Measurements from ENCODE around the gene PAMR1.
"Not testable (repeated sequence)": the region's sequence is repeated elsewhere in the genome, so short reads cannot be mapped to it uniquely, and the experiment has no call there.

PAMR1 gene

DNA sequence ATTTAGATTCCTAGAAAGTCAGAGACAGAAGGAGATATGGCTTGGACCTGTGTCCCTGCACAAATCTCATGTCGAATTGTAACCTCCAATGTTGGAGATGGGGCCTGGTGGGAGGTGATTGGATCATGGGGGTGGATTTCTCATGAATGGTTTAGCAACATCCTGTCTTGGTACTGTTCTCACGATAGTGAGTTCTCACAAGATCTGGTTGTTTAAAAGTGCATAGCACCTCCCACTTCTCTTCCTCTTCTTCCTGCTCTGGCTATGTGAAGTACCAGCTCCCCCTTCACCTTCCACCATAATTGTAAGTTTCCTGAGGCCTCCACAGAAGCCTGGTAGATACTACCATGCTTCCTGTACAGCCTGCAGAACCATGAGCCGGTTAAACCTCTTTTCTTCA lies 27.6 kb upstream of the PAMR1 start:
- TF ChIP-seq CTCF (IDR thresholded peaks at IDR 0.05; ENCODE audit: extremely low read depth, insufficient read depth, missing control alignments), result no peak
- in situ Hi-C loops (cut with MboI; ENCODE audit: low pct_unique_long_range_greater_than_20kb, low sequenced_read_pairs, unreplicated experiment), result no loop called here
- DNase-seq (ENCODE audit: low spot score), result no peak

DNA sequence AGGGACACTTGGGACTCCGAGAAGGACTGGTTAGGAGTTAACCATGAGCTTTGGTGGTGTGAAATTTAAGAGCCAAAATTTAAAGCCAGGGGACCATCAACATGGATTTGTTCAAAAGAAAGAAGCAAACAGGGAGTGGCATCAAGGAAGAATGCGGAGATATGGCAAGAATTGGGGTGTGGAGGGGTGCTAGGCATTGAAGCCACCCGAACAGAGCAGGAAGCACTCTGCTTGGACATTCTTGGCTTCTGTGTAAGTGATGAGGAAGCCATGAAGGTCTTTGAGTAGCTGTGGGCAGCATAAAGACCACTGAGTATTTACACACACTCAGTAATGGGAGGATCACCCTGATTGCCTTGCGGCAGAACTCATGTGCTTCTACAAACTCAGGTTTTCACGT lies 27.2 kb upstream of the PAMR1 start:
- DNase-seq (ENCODE audit: low spot score), result no peak
- in situ Hi-C loops (cut with MboI; ENCODE audit: low pct_unique_long_range_greater_than_20kb, low sequenced_read_pairs, unreplicated experiment), result no loop called here
- TF ChIP-seq CTCF (IDR thresholded peaks at IDR 0.05; ENCODE audit: extremely low read depth, insufficient read depth, missing control alignments), result no peak

- in situ Hi-C loops (cut with MboI; ENCODE audit: low pct_unique_long_range_greater_than_20kb, low sequenced_read_pairs, unreplicated experiment), result no loop called here
- no peak for TF ChIP-seq CTCF (IDR thresholded peaks at IDR 0.05; ENCODE audit: extremely low read depth, insufficient read depth, missing control alignments)
- no peak for DNase-seq (ENCODE audit: low spot score)
These were observed 25.1 kb upstream of the PAMR1 start for GRCh38 chr11:35550374-35551036.

DNA sequence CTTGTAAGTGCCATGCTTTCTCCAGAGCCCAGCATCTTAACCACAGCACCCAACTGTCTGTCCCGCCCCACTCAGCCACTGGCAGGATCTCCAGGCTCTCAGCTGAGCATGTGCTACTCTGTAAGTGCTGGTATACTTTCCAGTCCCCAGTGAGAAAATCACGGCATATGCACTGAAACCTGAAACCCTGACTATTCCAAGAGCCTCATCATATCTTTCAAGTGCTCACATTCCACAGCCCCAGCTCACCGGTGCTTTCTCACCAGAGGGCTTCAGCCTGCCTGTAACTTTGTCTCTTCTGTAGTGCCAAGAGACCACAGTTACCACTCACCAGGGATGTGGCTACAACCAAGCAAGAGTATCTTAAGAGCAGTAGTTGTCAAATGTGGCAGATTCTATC lies 24.4 kb upstream of the PAMR1 start:
- TF ChIP-seq CTCF (IDR thresholded peaks at IDR 0.05; ENCODE audit: extremely low read depth, insufficient read depth, missing control alignments), result no peak
- DNase-seq (ENCODE audit: low spot score), result no peak
- in situ Hi-C loops (cut with MboI; ENCODE audit: low pct_unique_long_range_greater_than_20kb, low sequenced_read_pairs, unreplicated experiment), result no loop called here

- no peak for TF ChIP-seq CTCF (IDR thresholded peaks at IDR 0.05; ENCODE audit: extremely low read depth, insufficient read depth, missing control alignments)
- in situ Hi-C loops (cut with MboI; ENCODE audit: low pct_unique_long_range_greater_than_20kb, low sequenced_read_pairs, unreplicated experiment), result no loop called here
- DNase-seq (ENCODE audit: low spot score), result no peak
These were observed 23.6 kb upstream of the PAMR1 start for GRCh38 chr11:35548925-35549561.

DNA sequence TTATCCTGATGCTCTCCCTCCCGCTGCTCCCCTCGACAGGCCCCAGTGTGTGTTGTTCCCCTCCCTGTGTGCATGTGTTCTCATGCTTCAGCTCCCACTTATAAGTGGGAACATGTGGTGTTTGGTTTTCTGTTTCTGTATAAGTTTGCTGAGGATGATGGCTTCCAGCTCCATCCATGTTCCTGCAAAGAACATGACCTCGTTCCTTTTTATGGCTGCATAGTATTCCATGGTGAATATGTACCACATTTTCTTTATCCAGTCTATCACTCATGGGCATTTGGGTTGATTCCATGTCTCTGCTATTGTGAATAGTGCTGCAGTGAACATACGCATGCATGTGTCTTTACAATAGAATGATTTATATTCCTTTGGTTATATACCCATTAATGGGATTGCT lies 22.6 kb upstream of the PAMR1 start:
- DNase-seq (ENCODE audit: low spot score); in situ Hi-C loops (cut with MboI; ENCODE audit: low pct_unique_long_range_greater_than_20kb, low sequenced_read_pairs, unreplicated experiment): not testable (repeated sequence)

DNA sequence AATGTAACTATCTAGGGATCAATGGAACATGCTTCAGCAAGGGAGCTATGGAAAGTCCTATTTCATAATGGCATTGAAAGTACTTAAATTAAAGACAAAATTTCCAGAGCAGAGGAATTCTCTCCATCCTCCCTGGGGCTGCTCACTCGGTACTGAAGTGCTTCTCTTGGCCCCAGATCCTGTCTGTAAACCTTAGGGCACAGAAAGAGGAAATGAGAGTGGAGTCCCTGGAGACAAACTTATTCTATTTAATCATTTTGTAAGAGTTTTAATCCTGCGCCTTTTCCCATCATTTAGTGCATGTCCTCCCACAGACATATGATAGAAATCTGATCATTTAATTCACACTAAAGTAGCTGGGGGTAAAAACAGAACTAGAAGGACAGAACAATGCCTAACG lies 20.9 kb upstream of the PAMR1 start:
- DNase-seq (ENCODE audit: low spot score), result no peak
- no peak for TF ChIP-seq CTCF (IDR thresholded peaks at IDR 0.05; ENCODE audit: extremely low read depth, insufficient read depth, missing control alignments)
- in situ Hi-C loops (cut with MboI; ENCODE audit: low pct_unique_long_range_greater_than_20kb, low sequenced_read_pairs, unreplicated experiment), result no loop called here

Data from GM13977 (cell line).